ENCODE data around the gene THOC6.

The THOC6 gene

DNA sequence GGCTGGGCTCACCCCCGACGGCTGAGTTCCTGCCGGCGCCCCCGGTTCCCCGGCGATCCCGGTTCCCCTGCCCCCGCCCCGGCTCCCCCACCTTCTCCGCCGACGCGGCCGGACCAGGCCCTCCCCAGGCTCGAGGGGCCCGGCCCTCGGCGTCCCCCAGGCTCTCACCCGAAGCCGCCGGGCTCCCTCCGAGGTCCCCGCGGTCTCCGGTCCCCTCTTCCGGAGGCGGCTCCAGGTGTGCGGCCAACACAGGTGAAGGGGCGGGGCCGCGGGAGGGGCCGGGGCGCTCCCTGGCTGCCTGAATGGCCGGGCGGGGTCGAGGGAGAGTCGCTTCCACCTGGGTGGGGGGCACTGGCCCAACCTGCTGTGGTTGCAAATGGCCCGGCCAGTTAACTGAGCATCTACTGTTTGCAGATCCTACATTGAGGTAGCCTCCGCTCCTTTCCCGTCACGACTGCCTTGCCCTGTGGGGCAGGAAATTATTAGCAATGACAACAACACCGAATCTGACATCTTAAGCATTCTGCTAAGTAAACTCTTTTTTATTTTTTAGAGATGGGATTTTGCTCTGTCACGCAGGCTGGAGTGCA is 13.0 kb downstream of the THOC6 start, which contains the start of gene BICDL2:
Gene BICDL2, minus strand, starts transcription at position 219 of the 590 bp plus-strand sequence. CDS start 1,448 bp downstream, outside the sequence.
- Histone ChIP-seq H3K27ac (ENCODE audit: low read depth, low read length) (no peak within 1 kb of the TSS), H3K9me3 (ENCODE audit: low read length) (no peaks in the 10 kb centered on the region), H3K4me3 (ENCODE audit: low read depth in 1 of 2, low read length in 2 of 2) (no peak within 1 kb of the TSS), H3K27me3 (ENCODE audit: control insufficient read depth in 1 of 2, insufficient read depth in 2 of 2, low read length in 2 of 2) (peaks cover 25 to 53% of the 10 kb centered on the region in 2 donors), H3K9ac (ENCODE audit: low read length) (no peak within 1 kb of the TSS), H3K36me3 (ENCODE audit: insufficient read depth, low read length) (no peaks in the 10 kb centered on the region), H3K4me1 (ENCODE audit: insufficient read depth, low read length) (no peaks in the 10 kb centered on the region)

DNA sequence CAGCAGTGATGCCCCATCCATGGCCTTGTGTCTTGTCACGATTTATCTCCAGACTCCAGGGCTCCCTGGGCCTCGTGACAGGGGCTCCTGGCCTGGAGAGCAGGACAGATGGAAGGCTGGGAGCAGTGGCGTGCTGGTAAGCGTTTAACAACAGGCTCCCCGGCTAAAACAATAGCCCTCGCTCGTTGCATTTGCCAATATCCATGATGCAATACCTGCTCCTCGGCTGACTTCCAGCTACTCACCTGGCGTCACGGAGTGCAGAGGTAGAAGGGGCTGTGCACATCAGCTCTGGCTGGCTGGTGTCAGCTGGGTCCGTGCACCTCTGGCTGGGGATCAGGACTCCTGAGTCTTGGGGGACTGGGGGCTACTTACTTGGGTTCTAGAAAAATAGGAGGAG is 14.4 kb downstream of the THOC6 start:
- no peak overlapping the region for H3K9ac ChIP-seq (ENCODE audit: low read length)
- H3K4me3 ChIP-seq (ENCODE audit: low read depth in 1 of 2, low read length in 2 of 2), result no peak overlapping the region
- H3K9me3 ChIP-seq (ENCODE audit: low read length), result no peaks in the 10 kb centered on the region
- no peaks in the 10 kb centered on the region for H3K4me1 ChIP-seq (ENCODE audit: insufficient read depth, low read length)
- H3K36me3 ChIP-seq (ENCODE audit: insufficient read depth, low read length), result no peaks in the 10 kb centered on the region
- peaks cover 26 to 53% of the 10 kb centered on the region in 2 donors for H3K27me3 ChIP-seq (ENCODE audit: control insufficient read depth in 1 of 2, insufficient read depth in 2 of 2, low read length in 2 of 2)
- H3K27ac ChIP-seq (ENCODE audit: low read depth, low read length), result no peak overlapping the region

DNA sequence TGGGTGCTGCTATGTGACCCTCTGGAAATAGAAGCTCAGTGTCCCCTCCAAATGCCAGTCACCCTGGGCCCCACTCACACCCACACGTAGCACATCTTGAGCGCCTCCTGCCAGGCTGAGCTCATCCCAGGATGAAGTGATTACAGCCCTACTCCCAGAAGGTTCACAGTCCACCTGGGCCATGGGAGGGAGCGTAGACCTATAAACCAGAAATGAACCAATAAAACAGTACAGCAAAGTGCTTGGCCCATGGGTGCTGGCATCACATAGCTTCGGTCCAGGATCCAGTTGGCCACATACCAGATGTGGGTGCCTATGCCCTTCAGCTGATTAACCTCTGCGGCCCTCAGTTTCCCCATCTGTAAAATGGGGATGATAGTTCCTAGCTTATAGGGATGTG is 15.1 kb downstream of the THOC6 start:
- no peaks in the 10 kb centered on the region for H3K4me1 ChIP-seq (ENCODE audit: insufficient read depth, low read length)
- no peaks in the 10 kb centered on the region for H3K9me3 ChIP-seq (ENCODE audit: low read length)
- peaks cover 31 to 57% of the 10 kb centered on the region in 2 donors for H3K27me3 ChIP-seq (ENCODE audit: control insufficient read depth in 1 of 2, insufficient read depth in 2 of 2, low read length in 2 of 2)
- H3K4me3 ChIP-seq (ENCODE audit: low read depth in 1 of 2, low read length in 2 of 2), result no peak overlapping the region
- H3K9ac ChIP-seq (ENCODE audit: low read length), result no peak overlapping the region
- no peak overlapping the region for H3K27ac ChIP-seq (ENCODE audit: low read depth, low read length)
- no peaks in the 10 kb centered on the region for H3K36me3 ChIP-seq (ENCODE audit: insufficient read depth, low read length)

DNA sequence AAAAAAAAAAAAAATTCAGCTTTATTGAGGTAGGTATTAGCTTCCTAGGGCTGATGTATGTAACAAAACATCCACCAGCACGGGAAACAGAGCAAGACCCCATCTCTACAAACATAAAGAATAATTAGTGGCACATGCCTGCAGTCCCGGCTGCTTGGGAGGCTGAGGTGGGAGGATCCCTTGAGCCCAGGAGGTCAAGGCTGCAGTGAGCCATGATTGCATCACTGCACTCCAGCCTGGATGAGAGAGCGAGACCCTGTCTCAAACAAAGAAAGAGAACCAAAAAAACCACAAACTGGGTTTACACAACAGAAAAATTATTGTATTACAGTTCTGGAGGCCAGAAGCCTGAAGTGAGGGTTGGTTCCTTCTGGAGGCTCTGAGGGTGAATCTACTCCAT is 18.5 kb downstream of the THOC6 start:
- H3K27me3 ChIP-seq (ENCODE audit: control insufficient read depth in 1 of 2, insufficient read depth in 2 of 2, low read length in 2 of 2), result peaks cover 31 to 63% of the 10 kb centered on the region in 2 donors
- H3K36me3 ChIP-seq (ENCODE audit: insufficient read depth, low read length), result no peaks in the 10 kb centered on the region
- H3K27ac ChIP-seq (ENCODE audit: low read depth, low read length), result no peak overlapping the region
- H3K4me3 ChIP-seq (ENCODE audit: low read depth in 1 of 2, low read length in 2 of 2), result no peak overlapping the region
- no peaks in the 10 kb centered on the region for H3K4me1 ChIP-seq (ENCODE audit: insufficient read depth, low read length)
- no peaks in the 10 kb centered on the region for H3K9me3 ChIP-seq (ENCODE audit: low read length)
- H3K9ac ChIP-seq (ENCODE audit: low read length), result no peak overlapping the region

DNA sequence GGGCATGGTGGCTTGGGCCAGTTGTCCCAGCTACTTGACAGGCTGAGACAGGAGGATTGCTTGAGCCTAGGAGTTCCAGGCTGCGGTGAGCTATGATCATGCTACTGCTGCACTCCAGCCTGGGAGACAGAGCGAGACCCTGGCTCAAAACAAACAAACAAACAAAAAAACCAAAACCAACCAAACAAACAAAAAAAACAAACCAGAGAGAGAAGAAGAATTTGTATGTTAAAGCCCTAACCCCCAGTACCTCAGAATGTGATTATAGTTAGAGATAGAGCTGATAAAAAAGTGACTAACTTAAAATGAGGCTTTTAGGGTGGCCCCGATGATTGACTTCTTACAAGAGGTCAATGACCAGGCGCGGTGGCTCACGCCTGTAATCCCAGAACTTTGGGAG is 20.9 kb downstream of the THOC6 start:
- H3K27ac ChIP-seq (ENCODE audit: low read depth, low read length), result no peak overlapping the region
- H3K9me3 ChIP-seq (ENCODE audit: low read length), result no peaks in the 10 kb centered on the region
- peaks cover 19 to 53% of the 10 kb centered on the region in 2 donors for H3K27me3 ChIP-seq (ENCODE audit: control insufficient read depth in 1 of 2, insufficient read depth in 2 of 2, low read length in 2 of 2)
- H3K4me1 ChIP-seq (ENCODE audit: insufficient read depth, low read length), result no peaks in the 10 kb centered on the region
- no peaks in the 10 kb centered on the region for H3K36me3 ChIP-seq (ENCODE audit: insufficient read depth, low read length)
- no peak overlapping the region for H3K4me3 ChIP-seq (ENCODE audit: low read depth in 1 of 2, low read length in 2 of 2)
- no peak overlapping the region for H3K9ac ChIP-seq (ENCODE audit: low read length)

DNA sequence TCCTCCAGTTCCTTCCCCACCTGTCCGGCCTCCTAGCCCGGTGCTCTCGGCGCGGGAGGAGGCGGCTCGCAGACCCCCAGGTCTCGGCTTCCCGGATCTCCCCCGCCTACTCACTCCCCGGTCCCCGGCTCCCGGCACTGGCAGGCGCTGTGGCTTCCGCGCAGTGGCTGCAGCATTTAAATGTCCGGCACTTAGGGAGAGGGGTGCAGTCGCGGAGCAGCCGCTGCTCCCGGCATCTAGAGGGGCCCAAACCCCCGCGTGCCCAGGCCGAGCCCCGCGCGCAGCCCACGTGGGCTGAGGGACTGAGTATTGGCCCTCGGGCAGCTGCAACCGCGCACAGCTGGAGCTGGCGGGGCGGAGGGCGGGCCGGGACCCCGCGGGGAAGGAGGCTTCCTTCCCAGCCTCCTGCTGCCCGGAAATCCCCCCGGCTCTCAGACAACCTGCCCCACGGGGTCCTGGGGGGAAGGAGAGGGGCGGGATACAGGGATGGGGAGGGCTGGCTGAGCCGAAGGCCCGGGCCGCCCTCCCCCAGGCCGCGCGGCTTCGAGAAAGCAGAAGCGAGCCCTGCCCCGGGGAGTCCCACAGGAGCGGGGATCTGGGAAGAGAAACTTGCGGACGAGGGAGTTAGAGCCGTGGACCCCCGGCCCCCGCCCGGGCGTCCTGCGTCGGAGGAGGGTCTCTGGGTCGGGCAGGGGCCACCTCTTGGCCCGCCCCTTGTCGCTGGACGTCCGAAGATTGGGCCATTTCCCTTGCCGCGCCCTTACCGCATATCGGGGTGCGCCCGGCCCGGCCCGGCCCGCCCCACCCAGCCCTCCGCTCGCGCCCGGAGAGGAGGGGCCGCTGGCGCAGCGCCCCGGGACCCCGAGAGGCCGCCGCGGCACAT is 22.2 kb downstream of the THOC6 start, which contains the start of gene MMP25:
Gene MMP25, plus strand, starts transcription at position 804 of the 883 bp plus-strand sequence. CDS start 357 bp downstream, outside the sequence.
- H3K4me1 ChIP-seq (ENCODE audit: insufficient read depth, low read length), result no peaks in the 10 kb centered on the region

DNA sequence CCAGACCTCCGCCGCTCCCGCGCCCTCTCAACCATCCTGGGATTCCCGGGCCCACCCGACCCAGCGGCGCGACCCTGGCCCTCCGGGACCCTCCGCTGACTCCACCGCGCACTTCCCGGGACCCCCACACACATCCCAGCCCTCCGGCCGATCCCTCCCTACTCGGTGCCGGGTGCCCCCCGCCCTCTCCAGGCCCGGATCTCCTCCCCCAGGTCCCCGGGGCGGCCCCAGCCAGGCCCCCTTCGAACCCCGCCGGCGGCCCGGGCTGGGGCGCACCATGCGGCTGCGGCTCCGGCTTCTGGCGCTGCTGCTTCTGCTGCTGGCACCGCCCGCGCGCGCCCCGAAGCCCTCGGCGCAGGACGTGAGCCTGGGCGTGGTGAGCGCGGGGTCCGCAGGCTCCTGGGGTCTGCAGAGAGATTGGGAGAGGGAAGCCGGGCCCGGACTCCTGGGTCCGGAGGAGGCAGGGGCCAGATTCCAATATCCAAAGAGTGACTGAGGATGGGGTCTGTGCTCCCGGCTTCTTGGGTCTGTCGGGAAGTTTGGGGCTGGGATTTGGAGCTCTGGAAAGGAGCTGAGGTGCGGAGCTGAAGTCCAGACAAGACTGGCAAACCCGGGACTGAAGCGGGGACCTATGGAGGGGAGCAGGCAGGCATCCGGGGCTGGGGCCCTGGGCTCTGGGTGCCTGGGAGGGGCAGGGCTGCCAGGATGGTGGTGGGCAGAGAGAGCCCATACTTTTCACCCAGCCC is 23.0 kb downstream of the THOC6 start:
- peaks cover 19 to 58% of the 10 kb centered on the region in 2 donors for H3K27me3 ChIP-seq (ENCODE audit: control insufficient read depth in 1 of 2, insufficient read depth in 2 of 2, low read length in 2 of 2)

More for the DNA sequence above, 22.2 kb downstream of the THOC6 start, which contains the start of gene MMP25:
- Histone ChIP-seq H3K27ac (ENCODE audit: low read depth, low read length) (no peak within 1 kb of the TSS), H3K27me3 (ENCODE audit: control insufficient read depth in 1 of 2, insufficient read depth in 2 of 2, low read length in 2 of 2) (peaks cover 19 to 58% of the 10 kb centered on the region in 2 donors), H3K9ac (ENCODE audit: low read length) (no peak within 1 kb of the TSS), H3K9me3 (ENCODE audit: low read length) (no peaks in the 10 kb centered on the region), H3K36me3 (ENCODE audit: insufficient read depth, low read length) (no peaks in the 10 kb centered on the region), H3K4me3 (ENCODE audit: low read depth in 1 of 2, low read length in 2 of 2) (peak within 1 kb of the TSS; percentile 31 to 43)

DNA sequence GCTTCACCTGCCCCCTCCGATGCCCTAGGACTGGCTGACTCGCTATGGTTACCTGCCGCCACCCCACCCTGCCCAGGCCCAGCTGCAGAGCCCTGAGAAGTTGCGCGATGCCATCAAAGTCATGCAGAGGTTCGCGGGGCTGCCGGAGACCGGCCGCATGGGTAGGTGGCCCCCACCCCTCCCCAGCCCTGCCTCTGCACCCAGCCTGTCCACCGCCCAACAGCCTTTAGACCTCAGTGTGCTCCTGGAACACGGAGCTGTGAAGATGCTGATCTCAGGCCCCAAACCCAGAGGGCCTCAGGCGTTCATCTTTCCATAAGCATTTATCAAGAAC is 23.5 kb downstream of the THOC6 start:
- Histone ChIP-seq H3K36me3 (ENCODE audit: insufficient read depth, low read length) (no peaks in the 10 kb centered on the region), H3K9me3 (ENCODE audit: low read length) (no peaks in the 10 kb centered on the region), H3K4me3 (ENCODE audit: low read depth in 1 of 2, low read length in 2 of 2) (no peak overlapping the region), H3K4me1 (ENCODE audit: insufficient read depth, low read length) (no peaks in the 10 kb centered on the region), H3K27me3 (ENCODE audit: control insufficient read depth in 1 of 2, insufficient read depth in 2 of 2, low read length in 2 of 2) (peaks cover 19 to 58% of the 10 kb centered on the region in 2 donors), H3K27ac (ENCODE audit: low read depth, low read length) (no peak overlapping the region), H3K9ac (ENCODE audit: low read length) (no peak overlapping the region)

More for the DNA sequence above, 23.0 kb downstream of the THOC6 start:
- Histone ChIP-seq H3K9ac (ENCODE audit: low read length) (no peak overlapping the region), H3K4me3 (ENCODE audit: low read depth in 1 of 2, low read length in 2 of 2) (no peak overlapping the region), H3K9me3 (ENCODE audit: low read length) (no peaks in the 10 kb centered on the region), H3K36me3 (ENCODE audit: insufficient read depth, low read length) (no peaks in the 10 kb centered on the region), H3K4me1 (ENCODE audit: insufficient read depth, low read length) (no peaks in the 10 kb centered on the region), H3K27ac (ENCODE audit: low read depth, low read length) (no peak overlapping the region)

DNA sequence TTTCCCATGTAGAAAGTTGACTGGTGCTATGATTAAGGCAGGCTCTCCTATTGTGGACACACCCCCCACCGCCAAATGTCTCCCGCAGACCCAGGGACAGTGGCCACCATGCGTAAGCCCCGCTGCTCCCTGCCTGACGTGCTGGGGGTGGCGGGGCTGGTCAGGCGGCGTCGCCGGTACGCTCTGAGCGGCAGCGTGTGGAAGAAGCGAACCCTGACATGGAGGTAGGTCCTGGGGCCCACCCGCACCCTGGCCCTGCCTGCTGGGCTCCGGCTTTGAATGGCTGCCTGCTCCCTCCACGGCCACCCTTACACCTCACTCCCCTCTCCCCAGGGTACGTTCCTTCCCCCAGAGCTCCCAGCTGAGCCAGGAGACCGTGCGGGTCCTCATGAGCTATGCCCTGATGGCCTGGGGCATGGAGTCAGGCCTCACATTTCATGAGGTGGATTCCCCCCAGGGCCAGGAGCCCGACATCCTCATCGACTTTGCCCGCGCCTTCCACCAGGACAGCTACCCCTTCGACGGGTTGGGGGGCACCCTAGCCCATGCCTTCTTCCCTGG is 26.2 kb downstream of the THOC6 start:
- H3K9ac ChIP-seq (ENCODE audit: low read length), result no peak overlapping the region
- H3K9me3 ChIP-seq (ENCODE audit: low read length), result no peaks in the 10 kb centered on the region
- no peak overlapping the region for H3K27ac ChIP-seq (ENCODE audit: low read depth, low read length)
- H3K27me3 ChIP-seq (ENCODE audit: control insufficient read depth in 1 of 2, insufficient read depth in 2 of 2, low read length in 2 of 2), result peaks cover 5 to 41% of the 10 kb centered on the region in 2 donors
- no peaks in the 10 kb centered on the region for H3K4me1 ChIP-seq (ENCODE audit: insufficient read depth, low read length)
- H3K4me3 ChIP-seq (ENCODE audit: low read depth in 1 of 2, low read length in 2 of 2), result no peak overlapping the region
- no peaks in the 10 kb centered on the region for H3K36me3 ChIP-seq (ENCODE audit: insufficient read depth, low read length)

DNA sequence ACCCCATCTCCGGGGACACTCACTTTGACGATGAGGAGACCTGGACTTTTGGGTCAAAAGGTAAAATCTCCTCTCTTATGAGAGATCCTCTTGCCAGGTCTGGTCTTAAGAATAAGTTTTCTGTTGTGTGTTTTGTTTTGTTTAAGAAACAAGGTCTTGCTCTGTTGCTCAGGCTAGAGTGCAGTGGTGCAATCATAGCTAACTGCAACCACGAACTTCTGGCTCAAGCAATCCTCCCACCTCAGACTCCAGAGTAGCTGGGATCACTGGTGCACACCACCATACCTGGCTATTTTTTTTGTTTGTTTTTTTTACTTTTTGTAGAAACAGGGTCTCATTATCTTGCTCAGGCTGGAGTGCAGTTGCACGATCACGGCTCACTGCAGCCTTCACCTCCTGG is 26.7 kb downstream of the THOC6 start:
- Histone ChIP-seq H3K36me3 (ENCODE audit: insufficient read depth, low read length) (no peaks in the 10 kb centered on the region), H3K9ac (ENCODE audit: low read length) (no peak overlapping the region), H3K27me3 (ENCODE audit: control insufficient read depth in 1 of 2, insufficient read depth in 2 of 2, low read length in 2 of 2) (peaks cover 5 to 38% of the 10 kb centered on the region in 2 donors), H3K4me3 (ENCODE audit: low read depth in 1 of 2, low read length in 2 of 2) (no peak overlapping the region), H3K4me1 (ENCODE audit: insufficient read depth, low read length) (no peaks in the 10 kb centered on the region), H3K27ac (ENCODE audit: low read depth, low read length) (no peak overlapping the region), H3K9me3 (ENCODE audit: low read length) (no peaks in the 10 kb centered on the region)

DNA sequence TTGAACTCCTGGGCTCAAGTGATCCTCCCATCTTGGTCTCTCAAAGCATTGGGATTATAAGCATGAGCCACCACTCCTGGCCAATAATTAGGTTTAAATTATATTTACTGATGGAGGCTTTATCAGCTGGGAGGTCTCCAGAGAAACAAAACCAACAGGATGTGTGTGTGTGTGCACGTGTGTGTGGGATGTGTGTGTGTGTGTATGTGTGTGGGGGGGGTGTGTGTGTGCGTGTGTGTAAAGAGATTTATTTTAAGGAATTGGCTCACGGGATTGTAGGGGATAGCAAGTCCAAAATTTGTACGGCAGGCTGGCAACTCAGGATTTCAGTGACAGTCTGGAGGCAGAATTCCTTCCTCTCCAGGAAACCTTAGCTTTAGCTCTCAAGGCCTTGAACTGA is 27.2 kb downstream of the THOC6 start:
- Histone ChIP-seq H3K9me3 (ENCODE audit: low read length) (no peaks in the 10 kb centered on the region), H3K9ac (ENCODE audit: low read length) (no peak overlapping the region), H3K27ac (ENCODE audit: low read depth, low read length) (no peak overlapping the region), H3K4me3 (ENCODE audit: low read depth in 1 of 2, low read length in 2 of 2) (no peak overlapping the region), H3K4me1 (ENCODE audit: insufficient read depth, low read length) (no peaks in the 10 kb centered on the region), H3K27me3 (ENCODE audit: control insufficient read depth in 1 of 2, insufficient read depth in 2 of 2, low read length in 2 of 2) (peaks cover 5 to 33% of the 10 kb centered on the region in 2 donors), H3K36me3 (ENCODE audit: insufficient read depth, low read length) (no peaks in the 10 kb centered on the region)

All from muscle layer of colon (tissue), 2 donors.